Stimulated activated CD4-positive, alpha-beta T cell treated with anti-CD3 and anti-CD28 coated beads, Interleukin-12 subunit alpha, Interleukin-12 subunit beta, amount 100 ng/mL, for 48 hours (primary cell): ENCODE results near the gene EDN1.

Experiments
- DNase-seq, 3 donors: peaks; one replicate each; pipeline ENCODE4 v3.0.0-alpha.2; 2020; ENCODE audit warnings: low read depth in 2 of 3, low spot score in 1 of 3

Gene EDN1

GRCh38 chr6:12289933-12290820 is at the start of gene EDN1:
Gene EDN1 (plus strand): TSS chr6:12290361. CDS start chr6:12290630, 269 bp downstream.
- DNase-seq: peak; percentile 31 to 60 (median 44)

GRCh38 chr6:12241493-12242175 is 48.5 kb upstream of the EDN1 start:
- DNase-seq: no peak

- DNase-seq: no peak
Measured at GRCh38 chr6:12243169-12243568, 47.0 kb upstream of the EDN1 start.

- no peak for DNase-seq
Measured at GRCh38 chr6:12245360-12245759, 44.8 kb upstream of the EDN1 start.

- DNase-seq: no peak
Measured at GRCh38 chr6:12245763-12246718, 44.1 kb upstream of the EDN1 start.

- DNase-seq: no peak
Measured at GRCh38 chr6:12246900-12247299, 43.3 kb upstream of the EDN1 start.

- DNase-seq: no peak
Measured at GRCh38 chr6:12249541-12250382, 40.4 kb upstream of the EDN1 start.

- DNase-seq: no peak
Measured at GRCh38 chr6:12250383-12250770, 39.8 kb upstream of the EDN1 start.

- DNase-seq: no peak
Measured at GRCh38 chr6:12254210-12254609, 36.0 kb upstream of the EDN1 start.

- DNase-seq: no peak
Measured at GRCh38 chr6:12258191-12258590, 32.0 kb upstream of the EDN1 start.

- DNase-seq: no peak
Measured at GRCh38 chr6:12258591-12259075, 31.5 kb upstream of the EDN1 start.

- no peak for DNase-seq
Measured at GRCh38 chr6:12260458-12261093, 29.6 kb upstream of the EDN1 start.

- no peak for DNase-seq
Measured at GRCh38 chr6:12261502-12261901, 28.7 kb upstream of the EDN1 start.

GRCh38 chr6:12262236-12263061 is 27.7 kb upstream of the EDN1 start:
- DNase-seq: no peak

GRCh38 chr6:12263403-12263802 is 26.8 kb upstream of the EDN1 start:
- no peak for DNase-seq

GRCh38 chr6:12264671-12265070 is 25.5 kb upstream of the EDN1 start:
- no peak for DNase-seq

GRCh38 chr6:12265296-12265695 is 24.9 kb upstream of the EDN1 start:
- DNase-seq: no peak

GRCh38 chr6:12265791-12266190 is 24.4 kb upstream of the EDN1 start:
- DNase-seq: no peak

GRCh38 chr6:12266571-12266970 is 23.6 kb upstream of the EDN1 start:
- DNase-seq: no peak
